HepG2 (cell line): ENCODE measurements around the gene PIEZO1. TPM values are rescaled to one million over a fixed set of nuclear protein-coding genes. Genes with fewer than 3 reads are reported as not detected.
A peak's percentile ranks its signal among the peaks of the same experiment; 100 is the strongest.

ENCODE experiments used
- ARNT2 ChIP-seq: sonication (generic); formaldehyde crosslinking; IDR thresholded peaks from 2 replicates; pipeline ENCODE4 v1.8.0; 2022; ENCODE audit warnings: mild to moderate bottlenecking, low read depth, missing genetic modification reagents, moderate library complexity
- CTCF ChIP-seq: sonication (generic); formaldehyde crosslinking; IDR thresholded peaks from 2 replicates; pipeline ENCODE4 v1.5.0; 2020; ENCODE audit warnings: mild to moderate bottlenecking, missing genetic modification reagents, moderate library complexity
- ELF3 ChIP-seq: IDR thresholded peaks from 2 replicates; pipeline ENCODE4 v1.6.1; 2016; ENCODE audit warnings: missing genetic modification reagents, missing compliant biosample characterization
- FOXA1 ChIP-seq, 2 experiments: fragments of 450-650 bp in 1 of 2; sonication (generic) in 1 of 2; formaldehyde crosslinking in 1 of 2; IDR thresholded peaks; 2 replicates each; pipeline versions ENCODE4 v1.4.0 to v1.6.1; 2016 to 2020; ENCODE audit warnings: missing genetic modification reagents in 1 of 2
- GATAD2A ChIP-seq: IDR thresholded peaks from 2 replicates; pipeline ENCODE4 v1.6.1; 2016
- MAFK ChIP-seq, 2 experiments: IDR thresholded peaks in 1 of 2; conservative IDR thresholded peaks in 1 of 2; 2 replicates each; pipeline ENCODE4 v1.6.1; 2011; ENCODE audit warnings: improper control_type of control experiment in 2 of 2, low read length in 2 of 2
- MXI1 ChIP-seq: IDR thresholded peaks from 3 replicates; pipeline ENCODE4 v1.6.1; 2012; ENCODE audit warnings: low read depth, low read length, inconsistent platforms, borderline replicate concordance
- NFRKB ChIP-seq: fragments of 450-650 bp; IDR thresholded peaks from 2 replicates; pipeline ENCODE4 v1.6.1; 2017
- PAF1 ChIP-seq: IDR thresholded peaks from 2 replicates; pipeline ENCODE4 v1.6.1; 2016; ENCODE audit warnings: missing genetic modification reagents, missing compliant biosample characterization
- PRMT3 ChIP-seq: sonication (generic); formaldehyde crosslinking; IDR thresholded peaks from 2 replicates; pipeline ENCODE4 v1.8.1; 2022; ENCODE audit warnings: low read depth, mild to moderate bottlenecking, moderate library complexity, missing genetic modification reagents, borderline replicate concordance
- RBFOX2 ChIP-seq: fragments of 200-400 bp; formaldehyde crosslinking; IDR thresholded peaks from 2 replicates; pipeline ENCODE4 v1.6.1; 2017; ENCODE audit warnings: low read depth, mild to moderate bottlenecking, low read length
- SALL1 ChIP-seq: sonication (generic); formaldehyde crosslinking; IDR thresholded peaks from 2 replicates; pipeline ENCODE4 v1.8.0; 2022; ENCODE audit warnings: mild to moderate bottlenecking, missing genetic modification reagents
- SOX6 ChIP-seq, 2 experiments: fragments of 450-650 bp in 1 of 2; sonication (generic) in 1 of 2; formaldehyde crosslinking in 1 of 2; IDR thresholded peaks; 2 replicates each; pipeline versions ENCODE4 v1.4.0 to v1.6.1; 2017 to 2020; ENCODE audit warnings: antibody characterized with exemption in 1 of 2, mild to moderate bottlenecking in 1 of 2, missing genetic modification reagents in 1 of 2
- YEATS4 ChIP-seq: sonication (generic); formaldehyde crosslinking; IDR thresholded peaks from 2 replicates; pipeline ENCODE4 v1.4.0; 2020; ENCODE audit warnings: missing genetic modification reagents, borderline replicate concordance
- ZBTB38 ChIP-seq: sonication (generic); formaldehyde crosslinking; IDR thresholded peaks from 2 replicates; pipeline ENCODE4 v1.5.1; 2020; ENCODE audit warnings: mild to moderate bottlenecking, missing genetic modification reagents
- ZMYM2 ChIP-seq: sonication (generic); formaldehyde crosslinking; IDR thresholded peaks from 2 replicates; pipeline ENCODE4 v1.8.0; 2022; ENCODE audit warnings: mild to moderate bottlenecking, missing genetic modification reagents
- ZNF160 ChIP-seq: sonication (generic); formaldehyde crosslinking; IDR thresholded peaks from 2 replicates; pipeline ENCODE4 v1.8.0; 2022; ENCODE audit warnings: mild to moderate bottlenecking, inconsistent platforms, missing genetic modification reagents
- ZNF235 ChIP-seq: sonication (generic); formaldehyde crosslinking; IDR thresholded peaks from 2 replicates; pipeline ENCODE4 v1.8.1; 2023; ENCODE audit warnings: mild to moderate bottlenecking, missing genetic modification reagents, borderline replicate concordance
- ZNF260 ChIP-seq: sonication (generic); formaldehyde crosslinking; IDR thresholded peaks from 2 replicates; pipeline ENCODE4 v1.4.0; 2020; ENCODE audit warnings: missing genetic modification reagents, low read depth, mild to moderate bottlenecking, borderline replicate concordance
- ZNF281 ChIP-seq: sonication (generic); formaldehyde crosslinking; IDR thresholded peaks from 2 replicates; pipeline ENCODE4 v1.4.0; 2020; ENCODE audit warnings: missing genetic modification reagents, borderline replicate concordance
- ZNF326 ChIP-seq: sonication (generic); formaldehyde crosslinking; IDR thresholded peaks from 2 replicates; pipeline ENCODE4 v1.4.0; 2020; ENCODE audit warnings: missing genetic modification reagents, borderline replicate concordance
- ZXDC ChIP-seq: sonication (generic); formaldehyde crosslinking; IDR thresholded peaks from 2 replicates; pipeline ENCODE4 v1.5.0; 2020; ENCODE audit warnings: mild to moderate bottlenecking, missing genetic modification reagents
- polyA plus RNA-seq, 8 experiments: library from polyadenylated mRNA; depleted of rRNA in 3 of 8; stranded (reverse) in 7 of 8; unstranded in 1 of 8; fragments of >200 nt; fragmentation: Illumina TruSeq in 4 of 8; extraction: Trizol in 4 of 8; gene quantifications; 2 replicates each; pipeline versions ENCODE4 v1.2.1 to v1.2.3, GENCODE V29; 2011 to 2016; ENCODE audit warnings: low read depth in 4 of 8, missing spikeins in 1 of 8, mixed read lengths in 1 of 8; ENCODE audit not compliant: insufficient read depth in 1 of 8
- total RNA-seq, 5 experiments: library from RNA; depleted of rRNA; stranded (reverse); fragments of >200 nt; fragmentation: Illumina TruSeq; extraction: Trizol; gene quantifications; 2 replicates each; pipeline ENCODE4 v1.2.3, GENCODE V29; 2016; ENCODE audit warnings: low read depth in 1 of 5

PIEZO1 gene
- total and polyA plus RNA-seq, 2 of the 13 experiments (the other 11 are each of a cell fraction or from before 2014, with no cell fraction given): 67.9 to 85.0 TPM

GRCh38 chr16:88681084-88681680 lies 103.8 kb downstream of the PIEZO1 start (continued):
- no peak for TF ChIP-seq MAFK (conservative IDR thresholded peaks at IDR 0.05 in 1 of 2, IDR thresholded peaks at IDR 0.05 in 1 of 2; ENCODE audit: low read length in 2 of 2)
- 0 out of 2 replicates have a peak, but pooled peaks have one; percentile 27 for TF ChIP-seq ELF3 (CRISPR knock-in tag)
- TF ChIP-seq FOXA1 (IDR thresholded peaks at IDR 0.05): no peak
- peak; percentile 26; the same call in 1 of the 2 replicates for TF ChIP-seq FOXA1 (CRISPR knock-in tag; IDR thresholded peaks at IDR 0.05)
- TF ChIP-seq ZNF235 (CRISPR knock-in tag): 0 out of 2 replicates have a peak, but pooled peaks have one; percentile 25
- TF ChIP-seq CTCF: peak; percentile 94
- no peak; the same call in 1 of the 2 replicates for TF ChIP-seq ZNF160 (CRISPR knock-in tag)
- no peak for TF ChIP-seq NFRKB
- peak; percentile 57 for TF ChIP-seq SALL1
- 0 out of 2 replicates have a peak, but pooled peaks have one; percentile 6 for TF ChIP-seq ZMYM2 (CRISPR knock-in tag)
- no peak for TF ChIP-seq SOX6 (IDR thresholded peaks at IDR 0.05)
- TF ChIP-seq SOX6 (CRISPR knock-in tag; IDR thresholded peaks at IDR 0.05): peak; percentile 47; the same call in 1 of the 2 replicates
- TF ChIP-seq ARNT2 (CRISPR knock-in tag): no peak
- TF ChIP-seq ZNF281 (CRISPR knock-in tag): no peak
- TF ChIP-seq ZNF326 (CRISPR knock-in tag): peak; percentile 89; the same call in 1 of the 2 replicates
- no peak for TF ChIP-seq ZBTB38 (CRISPR knock-in tag)
- 0 out of 2 replicates have a peak, but pooled peaks have one; percentile 7 for TF ChIP-seq ZXDC (CRISPR knock-in tag)
- no peak for TF ChIP-seq RBFOX2
- TF ChIP-seq GATAD2A (CRISPR knock-in tag): peak; percentile 35; the same call in 1 of the 2 replicates
- TF ChIP-seq ZNF260: 0 out of 2 replicates have a peak, but pooled peaks have one; percentile 78
- TF ChIP-seq PAF1 (CRISPR knock-in tag): 0 out of 2 replicates have a peak, but pooled peaks have one; percentile 28
- 0 out of 3 replicates have a peak, but pooled peaks have one; percentile 15 for TF ChIP-seq MXI1
- TF ChIP-seq PRMT3: peak; percentile 5; the same call in 1 of the 2 replicates
- peak; percentile 26; the same call in 1 of the 2 replicates for TF ChIP-seq YEATS4 (CRISPR knock-in tag)
